ENCODE measurements around the gene EAPP.
"Not testable (repeated sequence)": the region's sequence is repeated elsewhere in the genome, so short reads cannot be mapped to it uniquely, and the experiment has no call there.

The EAPP gene

GRCh38 chr14:34482463-34482862, 57.0 kb downstream of the EAPP start:
- no peak for DNase-seq (ENCODE audit: low read depth)

- DNase-seq (ENCODE audit: low read depth), result no peak
Measured at GRCh38 chr14:34479694-34480093, 59.8 kb downstream of the EAPP start.

GRCh38 chr14:34478261-34478660, 61.2 kb downstream of the EAPP start:
- no peak for DNase-seq (ENCODE audit: low read depth)

GRCh38 chr14:34476036-34476435, 63.5 kb downstream of the EAPP start:
- not testable (repeated sequence) for DNase-seq (ENCODE audit: low read depth)

- DNase-seq (ENCODE audit: low read depth), result no peak
Measured at GRCh38 chr14:34475163-34475562, 64.3 kb downstream of the EAPP start.

GRCh38 chr14:34474187-34474679, 65.3 kb downstream of the EAPP start:
- DNase-seq (ENCODE audit: low read depth), result no peak

GRCh38 chr14:34472706-34473279, 66.7 kb downstream of the EAPP start:
- no peak for DNase-seq (ENCODE audit: low read depth)

GRCh38 chr14:34470319-34470718, 69.2 kb downstream of the EAPP start:
- DNase-seq (ENCODE audit: low read depth), result no peak

GRCh38 chr14:34466691-34467090, 72.8 kb downstream of the EAPP start:
- DNase-seq (ENCODE audit: low read depth), result no peak
